MCF 10A (cell line): ENCODE data around the gene E4F1. TPM values are rescaled to one million over a fixed set of nuclear protein-coding genes. Genes with fewer than 3 reads are reported as not detected.

ENCODE experiments used
- BruUV-seq: library from RNA; stranded (reverse); fragments of 400-500 nt; replicated peaks from 2 replicates; lab custom pipeline; 2021; lab: Mats Ljungman, UMichigan
- CTCF ChIA-PET: fragments of 300-600 bp; sonication (Branson Sonifier 250); formaldehyde crosslinking; extraction: SDS; loops from one replicate; lab custom pipeline; 2021; ENCODE audit warnings: antibody characterized with exemption, inconsistent platforms; lab: Yijun Ruan, JAX
- POLR2A ChIA-PET: fragments of 300-600, 350-650 bp; sonication (Branson Sonifier 250); formaldehyde crosslinking; extraction: SDS; loops from one replicate; lab custom pipeline; 2020; ENCODE audit warnings: antibody characterized with exemption, inconsistent platforms; lab: Yijun Ruan, JAX
- DNase-seq: peaks from one replicate; pipeline ENCODE4 v3.0.0-alpha.2; 2018; ENCODE audit not compliant: unreplicated experiment
- H3K27ac Mint-ChIP-seq: one replicate; pipeline ENCODE4 v1.8.0; 2022; ENCODE audit warnings: mild to moderate bottlenecking, low read depth, mixed read lengths; ENCODE audit not compliant: unreplicated experiment
- H3K27me3 Mint-ChIP-seq: one replicate; pipeline ENCODE4 v1.8.0; 2022; ENCODE audit warnings: mixed read lengths; ENCODE audit not compliant: insufficient read depth, unreplicated experiment
- H3K36me3 Mint-ChIP-seq: one replicate; pipeline ENCODE4 v1.8.0; 2022; ENCODE audit warnings: mild to moderate bottlenecking, moderate library complexity, mixed read lengths; ENCODE audit not compliant: insufficient read depth, unreplicated experiment
- H3K4me1 Mint-ChIP-seq: one replicate; pipeline ENCODE4 v1.8.0; 2022; ENCODE audit warnings: mixed read lengths; ENCODE audit not compliant: insufficient read depth, unreplicated experiment
- H3K4me3 Mint-ChIP-seq: one replicate; pipeline ENCODE4 v1.8.0; 2022; ENCODE audit warnings: mild to moderate bottlenecking, moderate library complexity, mixed read lengths; ENCODE audit not compliant: unreplicated experiment
- H3K9me3 Mint-ChIP-seq: one replicate; pipeline ENCODE4 v1.8.0; 2022; ENCODE audit warnings: mixed read lengths; ENCODE audit not compliant: unreplicated experiment
- CTCF ChIP-seq: fragments of 200-600 bp; IDR thresholded peaks from one replicate; pipeline ENCODE4 v1.8.0; 2022; ENCODE audit warnings: antibody characterized with exemption, mild to moderate bottlenecking; ENCODE audit not compliant: unreplicated experiment
- intact Hi-C: fragments of 100-400 bp; cut with micrococcal nuclease; formaldehyde crosslinking; loops from 2 replicates; pipeline ENCODE4 v1.14.1; 2022
- total RNA-seq: library from RNA; stranded (reverse); gene quantifications from 2 replicates; pipeline ENCODE4 v1.2.3, GENCODE V29; 2022

The E4F1 gene
- total RNA-seq, 1 experiment from 2014 or later, result 26.2 TPM

GRCh38 chr16:2188395-2188794 is 35.0 kb upstream of the E4F1 start:
- BruUV-seq, result no TSS peak
- H3K27me3 Mint-ChIP-seq, result no peaks in the 10 kb centered on the region
- TF ChIP-seq CTCF, result no peak
- DNase-seq, result no peak
- no peak overlapping the region for H3K4me3 Mint-ChIP-seq
- H3K36me3 Mint-ChIP-seq, result no peaks in the 10 kb centered on the region
- ChIA-PET CTCF (interaction anchor here (0.7 kb wide), 1 partner anchor 37 kb away, joined by 3 read pairs; no protein-coding TSS in a partner anchor), POLR2A (interaction anchor here (1.0 kb wide), 1 partner anchor 41 kb away, joined by 3 read pairs; no protein-coding TSS in a partner anchor)
- no peaks in the 10 kb centered on the region for H3K9me3 Mint-ChIP-seq
- intact Hi-C loops, result no loop called here
- no peak overlapping the region for H3K27ac Mint-ChIP-seq
- no peaks in the 10 kb centered on the region for H3K4me1 Mint-ChIP-seq

GRCh38 chr16:2189252-2189893 is 34.0 kb upstream of the E4F1 start:
- Mint-ChIP-seq H3K4me1 (no peaks in the 10 kb centered on the region), H3K27me3 (no peaks in the 10 kb centered on the region), H3K27ac (no peak overlapping the region), H3K9me3 (no peaks in the 10 kb centered on the region), H3K36me3 (no peaks in the 10 kb centered on the region), H3K4me3 (no peak overlapping the region)
- DNase-seq, result no peak
- no TSS peak for BruUV-seq
- ChIA-PET POLR2A (interaction anchor here (0.6 to 1.1 kb wide), 3 partner anchors 16 to 393 kb away, joined by 3 read pairs; no protein-coding TSS in a partner anchor), CTCF (no interaction called here)
- intact Hi-C loops, result no loop called here
- no peak for TF ChIP-seq CTCF

- Mint-ChIP-seq H3K27ac (no peak overlapping the region), H3K36me3 (no peaks in the 10 kb centered on the region), H3K4me1 (no peaks in the 10 kb centered on the region), H3K4me3 (no peak overlapping the region), H3K9me3 (no peaks in the 10 kb centered on the region), H3K27me3 (no peaks in the 10 kb centered on the region)
- DNase-seq, result no peak
- ChIA-PET CTCF (no interaction called here), POLR2A (interaction anchor here (1.1 kb wide), 1 partner anchor 16 kb away, joined by 3 read pairs; no protein-coding TSS in a partner anchor)
- intact Hi-C loops, result no loop called here
- BruUV-seq, result no TSS peak
- no peak for TF ChIP-seq CTCF
Measured at GRCh38 chr16:2190002-2190658, 33.3 kb upstream of the E4F1 start.
